SK-N-SH (cell line): ENCODE data around the gene TMEM269. TPM values are rescaled to one million over a fixed set of nuclear protein-coding genes. Genes with fewer than 3 reads are reported as not detected.
A peak's percentile ranks its signal among the peaks of the same experiment; 100 is the strongest.

Experiments
- CTCF ChIA-PET: fragments of 300-600, 350-600 bp; formaldehyde crosslinking; extraction: SDS; loops from one replicate; lab custom pipeline; 2021; lab: Yijun Ruan, JAX
- POLR2A ChIA-PET: fragments of 350-600 bp; sonication (Branson Sonifier 250); formaldehyde crosslinking; extraction: SDS; loops from one replicate; lab custom pipeline; 2020; ENCODE audit warnings: antibody characterized with exemption, inconsistent platforms; lab: Yijun Ruan, JAX
- DNase-seq: peaks from one replicate; pipeline ENCODE4 v3.0.0; 2012
- H2AFZ ChIP-seq: fragments of 200-600 bp; sonication (generic); 2 replicates; pipeline ENCODE4 v1.8.1; 2016; ENCODE audit warnings: antibody characterized with exemption, mild to moderate bottlenecking, low read depth
- H3F3A ChIP-seq: fragments of 200-600 bp; sonication (generic); replicated peaks from 2 replicates; pipeline ENCODE3; 2016; ENCODE audit warnings: antibody characterized with exemption, mild to moderate bottlenecking; ENCODE audit not compliant: insufficient read depth
- H3K27ac ChIP-seq, 2 experiments: fragments of 200-500 bp in 1 of 2; fragments of 200-600 bp in 1 of 2; sonication (Bioruptor generic) in 1 of 2; sonication (generic), shearing (Covaris generic) in 1 of 2; 2 replicates each; pipeline versions ENCODE4 v1.5.1 to v1.6.1; 2014 to 2016; ENCODE audit warnings: low read depth in 2 of 2, inconsistent platforms in 1 of 2, low read length in 1 of 2, mild to moderate bottlenecking in 1 of 2, mixed read lengths in 1 of 2
- H3K27me3 ChIP-seq: fragments of 200-600 bp; sonication (generic), shearing (Covaris generic); 2 replicates; pipeline ENCODE4 v1.6.1; 2016; ENCODE audit warnings: mixed run types; ENCODE audit not compliant: insufficient read depth
- H3K36me3 ChIP-seq, 2 experiments: fragments of 200-500 bp in 1 of 2; fragments of 200-600 bp in 1 of 2; sonication (Bioruptor generic) in 1 of 2; sonication (generic) in 1 of 2; replicated peaks in 1 of 2; 2 replicates each; pipeline versions ENCODE3 to v1.5.1; 2014 to 2016; ENCODE audit warnings: low read length in 1 of 2, mild to moderate bottlenecking in 1 of 2; ENCODE audit not compliant: insufficient read depth in 2 of 2, control insufficient read depth in 1 of 2
- H3K4me1 ChIP-seq, 2 experiments: fragments of 200-500 bp in 1 of 2; fragments of 200-600 bp in 1 of 2; sonication (Bioruptor generic) in 1 of 2; sonication (generic), shearing (Covaris generic) in 1 of 2; 2 replicates each; pipeline versions ENCODE4 v1.5.1 to v1.6.1; 2014 to 2016; ENCODE audit warnings: low read depth in 1 of 2, low read length in 1 of 2, mixed run types in 1 of 2; ENCODE audit not compliant: insufficient read depth in 2 of 2, control insufficient read depth in 1 of 2
- H3K4me2 ChIP-seq: fragments of 200-600 bp; sonication (generic), shearing (Covaris generic); 2 replicates; pipeline ENCODE4 v1.6.1; 2017; ENCODE audit warnings: mixed run types
- H3K4me3 ChIP-seq, 2 experiments: fragments of 200-500 bp in 1 of 2; fragments of 200-600 bp in 1 of 2; sonication (Bioruptor generic) in 1 of 2; sonication (generic), shearing (Covaris generic) in 1 of 2; 2 replicates each; pipeline versions ENCODE4 v1.5.1 to v1.8.1; 2014 to 2016; ENCODE audit warnings: low read depth in 2 of 2, inconsistent platforms in 1 of 2, low read length in 1 of 2, mild to moderate bottlenecking in 1 of 2, mixed read lengths in 1 of 2, moderate library complexity in 1 of 2
- H3K79me2 ChIP-seq: fragments of 200-600 bp; sonication (generic); 2 replicates; pipeline ENCODE4 v1.8.1; 2017; ENCODE audit warnings: mild to moderate bottlenecking; ENCODE audit not compliant: insufficient read depth
- H3K9ac ChIP-seq: fragments of 200-600 bp; sonication (generic); 2 replicates; pipeline ENCODE4 v1.6.1; 2017; ENCODE audit warnings: mixed run types
- H3K9me2 ChIP-seq: fragments of 200-600 bp; sonication (generic); 2 replicates; pipeline ENCODE4 v1.6.1; 2017; ENCODE audit warnings: mixed run types
- H3K9me3 ChIP-seq: fragments of 200-600 bp; sonication (generic); 2 replicates; pipeline ENCODE4 v1.6.1; 2017; ENCODE audit warnings: mixed run types, mild to moderate bottlenecking, moderate library complexity
- H4K20me1 ChIP-seq: fragments of 200-600 bp; sonication (generic); 2 replicates; pipeline ENCODE4 v1.6.1; 2017; ENCODE audit warnings: mild to moderate bottlenecking, mixed run types; ENCODE audit not compliant: insufficient read depth
- CHD2 ChIP-seq: fragments of 150-350 bp; IDR thresholded peaks from 2 replicates; pipeline ENCODE4 v1.6.1; 2018; ENCODE audit warnings: low read length; ENCODE audit not compliant: partially characterized antibody
- ELF1 ChIP-seq: IDR thresholded peaks from 2 replicates; pipeline ENCODE4 v1.4.0; 2012
- FOSL2 ChIP-seq: IDR thresholded peaks from 2 replicates; pipeline ENCODE4 v1.4.0; 2012; ENCODE audit warnings: low read depth, mild to moderate bottlenecking, moderate library complexity, borderline replicate concordance
- GABPA ChIP-seq: IDR thresholded peaks from 2 replicates; pipeline ENCODE4 v1.4.0; 2012; ENCODE audit warnings: low read depth, mild to moderate bottlenecking
- MXI1 ChIP-seq: IDR thresholded peaks from 2 replicates; pipeline ENCODE4 v1.6.1; 2012; ENCODE audit warnings: mild to moderate bottlenecking, low read depth, low read length, improper control_type of control experiment
- POLR2AphosphoS5 ChIP-seq: IDR thresholded peaks from 2 replicates; pipeline ENCODE4 v1.6.1; 2012; ENCODE audit warnings: low read depth, low read length
- RAD21 ChIP-seq: IDR thresholded peaks from 2 replicates; pipeline ENCODE4 v1.6.1; 2012; ENCODE audit warnings: mild to moderate bottlenecking, low read length
- SMC3 ChIP-seq: IDR thresholded peaks from 2 replicates; pipeline ENCODE4 v1.6.1; 2012; ENCODE audit warnings: low read depth, low read length, improper control_type of control experiment
- TAF1 ChIP-seq: IDR thresholded peaks from 2 replicates; pipeline ENCODE4 v1.6.1; 2012; ENCODE audit warnings: low read depth, mild to moderate bottlenecking, low read length, moderate library complexity, borderline replicate concordance
- WGBS: methylation state at CpG from one replicate; pipeline ENCODE4 v1.1.6; 2017; ENCODE audit warnings: low lambda C conversion rate; 5-methylcytosine and 5-hydroxymethylcytosine counted together
- polyA plus RNA-seq, 3 experiments: library from polyadenylated mRNA; depleted of rRNA; stranded (reverse); fragments of >200 nt; gene quantifications; 2 replicates each; pipeline ENCODE4 v1.2.3, GENCODE V29; 2012
- TF ChIP-seq, protein P1 (sequence below): IDR thresholded peaks from 2 replicates; pipeline ENCODE4 v1.6.1; 2012; ENCODE audit warnings: mild to moderate bottlenecking, low read depth, low read length, moderate library complexity
- TF ChIP-seq, protein P2 (sequence below): fragments of 200-600 bp; sonication (generic); IDR thresholded peaks from 2 replicates; pipeline ENCODE4 v1.6.1; 2017; ENCODE audit warnings: antibody characterized with exemption, mild to moderate bottlenecking, moderate library complexity

Gene TMEM269
- polyA plus RNA-seq, 1 of the 3 experiments (the other 2 are of a cell fraction): 0.05 TPM

DNA sequence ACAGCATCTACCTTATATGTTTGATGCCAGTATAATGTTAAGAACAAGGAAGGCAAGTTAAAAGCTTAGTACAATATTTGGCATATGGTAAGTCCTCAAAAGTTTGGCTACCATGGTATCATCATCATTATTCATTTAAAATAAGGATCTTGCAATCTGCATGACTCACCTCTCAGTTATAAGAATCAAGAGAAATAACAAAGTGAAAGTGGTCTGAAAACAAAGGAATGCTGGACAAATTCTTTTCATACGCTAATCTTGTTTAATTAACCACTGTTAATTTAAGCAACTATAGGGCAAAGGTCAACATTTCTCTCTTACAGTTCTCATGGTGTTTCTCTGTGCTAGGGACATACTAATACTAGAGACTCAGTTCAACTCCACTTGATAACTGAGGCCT lies 31.7 kb upstream of the TMEM269 start:
- H4K20me1 ChIP-seq: no peaks in the 10 kb centered on the region
- ChIA-PET POLR2A (no interaction called here), CTCF (interaction anchor here (1.2 to 1.9 kb wide), 3 partner anchors 15 to 321 kb away, joined by 3 to 8 read pairs (median 4); no protein-coding TSS in a partner anchor)
- no peak overlapping the region for H3K4me3 ChIP-seq
- no peak for DNase-seq
- WGBS: 87% methylated on average over 1 of the region's 1 CpG
- no peaks in the 10 kb centered on the region for H3K79me2 ChIP-seq
- TF ChIP-seq FOSL2 (peak; percentile 36; the same call in 1 of the 2 replicates), MXI1 (no peak)
- TF ChIP-seq, protein P1, sequence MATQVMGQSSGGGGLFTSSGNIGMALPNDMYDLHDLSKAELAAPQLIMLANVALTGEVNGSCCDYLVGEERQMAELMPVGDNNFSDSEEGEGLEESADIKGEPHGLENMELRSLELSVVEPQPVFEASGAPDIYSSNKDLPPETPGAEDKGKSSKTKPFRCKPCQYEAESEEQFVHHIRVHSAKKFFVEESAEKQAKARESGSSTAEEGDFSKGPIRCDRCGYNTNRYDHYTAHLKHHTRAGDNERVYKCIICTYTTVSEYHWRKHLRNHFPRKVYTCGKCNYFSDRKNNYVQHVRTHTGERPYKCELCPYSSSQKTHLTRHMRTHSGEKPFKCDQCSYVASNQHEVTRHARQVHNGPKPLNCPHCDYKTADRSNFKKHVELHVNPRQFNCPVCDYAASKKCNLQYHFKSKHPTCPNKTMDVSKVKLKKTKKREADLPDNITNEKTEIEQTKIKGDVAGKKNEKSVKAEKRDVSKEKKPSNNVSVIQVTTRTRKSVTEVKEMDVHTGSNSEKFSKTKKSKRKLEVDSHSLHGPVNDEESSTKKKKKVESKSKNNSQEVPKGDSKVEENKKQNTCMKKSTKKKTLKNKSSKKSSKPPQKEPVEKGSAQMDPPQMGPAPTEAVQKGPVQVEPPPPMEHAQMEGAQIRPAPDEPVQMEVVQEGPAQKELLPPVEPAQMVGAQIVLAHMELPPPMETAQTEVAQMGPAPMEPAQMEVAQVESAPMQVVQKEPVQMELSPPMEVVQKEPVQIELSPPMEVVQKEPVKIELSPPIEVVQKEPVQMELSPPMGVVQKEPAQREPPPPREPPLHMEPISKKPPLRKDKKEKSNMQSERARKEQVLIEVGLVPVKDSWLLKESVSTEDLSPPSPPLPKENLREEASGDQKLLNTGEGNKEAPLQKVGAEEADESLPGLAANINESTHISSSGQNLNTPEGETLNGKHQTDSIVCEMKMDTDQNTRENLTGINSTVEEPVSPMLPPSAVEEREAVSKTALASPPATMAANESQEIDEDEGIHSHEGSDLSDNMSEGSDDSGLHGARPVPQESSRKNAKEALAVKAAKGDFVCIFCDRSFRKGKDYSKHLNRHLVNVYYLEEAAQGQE: no peak
- H3K27ac ChIP-seq: peak overlapping the region in 1 of 2 experiments; percentile 53; a peak in 2 of 4 replicates
- H3F3A ChIP-seq: peaks cover 8% of the 10 kb centered on the region
- H3K9ac ChIP-seq: no peak overlapping the region
- H3K9me3 ChIP-seq: no peaks in the 10 kb centered on the region
- peaks cover 52 to 67% of the 10 kb centered on the region in 2 experiments for H3K36me3 ChIP-seq
- H3K27me3 ChIP-seq: no peaks in the 10 kb centered on the region
- no peak overlapping the region for H3K4me2 ChIP-seq
- H3K9me2 ChIP-seq: no peaks in the 10 kb centered on the region
- no peak overlapping the region for H2AFZ ChIP-seq
- no peaks in the 10 kb centered on the region; a peak in 1 of 4 replicates for H3K4me1 ChIP-seq

DNA sequence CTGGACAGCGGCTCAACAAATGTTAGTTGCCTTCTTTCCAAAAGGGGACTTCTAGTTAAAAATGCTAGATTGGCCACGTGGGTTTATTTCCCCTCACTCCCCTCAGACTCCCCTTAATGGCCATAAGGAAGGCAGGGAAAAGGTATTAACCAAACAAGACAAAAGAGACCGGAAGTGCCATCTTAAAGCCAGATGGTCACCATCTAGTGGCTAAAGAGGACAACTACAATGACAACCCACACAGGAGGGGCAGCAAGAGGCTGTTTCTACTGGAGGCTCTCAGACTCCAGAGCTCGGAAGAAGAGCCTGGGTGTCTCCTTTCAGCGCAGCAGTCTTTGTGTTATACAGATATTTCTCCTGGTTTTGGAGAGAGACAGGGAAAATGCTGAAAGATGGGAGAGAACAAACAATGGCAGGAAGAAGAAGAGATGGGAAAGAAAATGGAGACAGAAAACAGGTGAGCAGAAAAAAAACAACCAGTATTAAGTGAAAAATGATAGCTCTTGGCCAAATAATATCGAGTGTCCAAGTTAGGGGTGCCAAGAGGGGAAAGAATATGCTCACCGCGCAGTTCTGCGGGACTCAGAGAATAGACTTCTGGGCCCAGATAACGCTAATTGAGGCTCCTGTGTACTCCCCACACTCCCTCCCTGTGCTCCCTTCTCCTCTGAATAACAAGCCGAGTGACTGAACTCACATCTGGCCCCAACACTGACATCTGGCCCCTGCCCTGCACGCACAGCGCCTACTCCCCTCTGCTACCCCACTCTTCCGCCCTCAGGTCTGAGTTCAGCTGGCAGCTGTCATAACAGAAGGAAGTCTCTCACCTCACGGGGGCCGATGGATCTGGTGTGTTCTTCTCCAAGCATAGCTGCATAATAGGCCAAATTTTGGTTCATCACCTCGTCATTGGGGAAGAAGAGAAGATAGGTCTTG lies 27.6 kb upstream of the TMEM269 start:
- Histone ChIP-seq H3K27ac (peak overlapping the region in 1 of 2 experiments; percentile 0; a peak in 1 of 4 replicates), H3K9me2 (no peaks in the 10 kb centered on the region), H3K4me3 (no peak overlapping the region; a peak in 1 of 4 replicates), H3K79me2 (peaks cover 3% of the 10 kb centered on the region; the same call in 1 of the 2 replicates), H3K27me3 (no peaks in the 10 kb centered on the region), H3F3A (peaks cover 8% of the 10 kb centered on the region), H3K36me3 (peaks cover 66 to 75% of the 10 kb centered on the region in 2 experiments), H3K9me3 (no peaks in the 10 kb centered on the region), H2AFZ (no peak overlapping the region), H3K4me2 (no peak overlapping the region), H4K20me1 (no peaks in the 10 kb centered on the region), H3K4me1 (no peaks in the 10 kb centered on the region; a peak in 1 of 4 replicates), H3K9ac (no peak overlapping the region)
- ChIA-PET CTCF (interaction anchor here (0.6 to 2.9 kb wide), 26 partner anchors 8 to 1242 kb away, joined by 3 to 17 read pairs (median 4); partner anchors contain the start of genes C1orf50, P3H1 and YBX1), POLR2A (no interaction called here)
- peak; percentile 82 for DNase-seq
- TF ChIP-seq GABPA (0 out of 2 replicates have a peak, but pooled peaks have one; percentile 31), ELF1 (peak; percentile 68), RAD21 (peak; percentile 60), TAF1 (no peak), SMC3 (peak; percentile 64), POLR2AphosphoS5 (no peak), CHD2 (peak; percentile 29), MXI1 (0 out of 2 replicates have a peak, but pooled peaks have one; percentile 26)
- TF ChIP-seq, protein P2, sequence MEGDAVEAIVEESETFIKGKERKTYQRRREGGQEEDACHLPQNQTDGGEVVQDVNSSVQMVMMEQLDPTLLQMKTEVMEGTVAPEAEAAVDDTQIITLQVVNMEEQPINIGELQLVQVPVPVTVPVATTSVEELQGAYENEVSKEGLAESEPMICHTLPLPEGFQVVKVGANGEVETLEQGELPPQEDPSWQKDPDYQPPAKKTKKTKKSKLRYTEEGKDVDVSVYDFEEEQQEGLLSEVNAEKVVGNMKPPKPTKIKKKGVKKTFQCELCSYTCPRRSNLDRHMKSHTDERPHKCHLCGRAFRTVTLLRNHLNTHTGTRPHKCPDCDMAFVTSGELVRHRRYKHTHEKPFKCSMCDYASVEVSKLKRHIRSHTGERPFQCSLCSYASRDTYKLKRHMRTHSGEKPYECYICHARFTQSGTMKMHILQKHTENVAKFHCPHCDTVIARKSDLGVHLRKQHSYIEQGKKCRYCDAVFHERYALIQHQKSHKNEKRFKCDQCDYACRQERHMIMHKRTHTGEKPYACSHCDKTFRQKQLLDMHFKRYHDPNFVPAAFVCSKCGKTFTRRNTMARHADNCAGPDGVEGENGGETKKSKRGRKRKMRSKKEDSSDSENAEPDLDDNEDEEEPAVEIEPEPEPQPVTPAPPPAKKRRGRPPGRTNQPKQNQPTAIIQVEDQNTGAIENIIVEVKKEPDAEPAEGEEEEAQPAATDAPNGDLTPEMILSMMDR: peak; percentile 70
- 63% methylated on average over 16 of the region's 17 CpGs for WGBS
